NCI-H460 (cell line): ENCODE data around the gene SLX9. TPM values are rescaled to one million over a fixed set of nuclear protein-coding genes. Genes with fewer than 3 reads are reported as not detected.

Experiments
- DNase-seq: peaks from one replicate; pipeline ENCODE4 v3.0.0-alpha.2; 2016; ENCODE audit warnings: low read depth; ENCODE audit errors: extremely low read depth
- polyA plus RNA-seq: library from polyadenylated mRNA; depleted of rRNA; stranded (reverse); fragments of >200 nt; gene quantifications from 2 replicates; pipeline ENCODE4 v1.2.3, GENCODE V29; 2014; cell fraction: nucleus; rRNA removed
- total RNA-seq: library from RNA; depleted of rRNA; stranded (reverse); fragments of >200 nt; shearing (Covaris generic); gene quantifications from 2 replicates; pipeline ENCODE4 v1.2.3, GENCODE V29; 2014; rRNA removed

Gene SLX9, protein sequence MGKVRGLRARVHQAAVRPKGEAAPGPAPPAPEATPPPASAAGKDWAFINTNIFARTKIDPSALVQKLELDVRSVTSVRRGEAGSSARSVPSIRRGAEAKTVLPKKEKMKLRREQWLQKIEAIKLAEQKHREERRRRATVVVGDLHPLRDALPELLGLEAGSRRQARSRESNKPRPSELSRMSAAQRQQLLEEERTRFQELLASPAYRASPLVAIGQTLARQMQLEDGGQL
- total RNA-seq = 37.3 and 41.4 TPM in 2 replicates
- polyA plus RNA-seq = 37.6 and 38.5 TPM in 2 replicates

DNA sequence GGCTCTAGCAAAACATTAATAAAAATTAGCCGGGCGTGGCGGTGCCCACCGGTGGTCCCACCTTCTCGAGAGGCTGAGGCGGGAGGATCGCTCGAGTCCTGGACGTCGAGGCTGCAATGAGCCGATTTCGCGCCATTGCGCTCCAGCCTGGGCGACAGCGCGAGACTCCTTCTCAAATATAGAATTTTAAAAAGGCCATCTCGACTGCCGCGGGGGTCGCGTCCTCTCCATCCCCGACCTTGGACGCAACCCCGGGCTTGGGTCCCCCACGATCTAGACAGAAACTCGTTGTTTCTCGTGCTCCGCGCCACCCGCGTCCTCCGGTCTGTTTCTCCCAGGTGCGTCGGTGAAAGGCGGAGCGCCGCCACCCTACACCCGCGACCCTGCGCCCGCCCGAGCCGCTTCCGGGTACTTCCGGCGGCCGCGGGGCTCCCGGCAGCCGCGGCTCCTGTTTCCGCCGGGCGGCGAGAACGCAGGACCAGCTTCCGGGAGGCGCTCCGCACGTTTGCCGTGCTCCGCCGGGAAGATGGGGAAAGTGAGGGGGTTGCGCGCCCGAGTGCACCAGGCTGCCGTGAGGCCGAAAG lies at the start of gene SLX9:
Gene SLX9, plus strand, starts transcription at position 498 of the 584 bp plus-strand sequence. Its CDS starts 29 bp downstream, at position 527.
- peak; percentile 60 for DNase-seq

GRCh38 chr21:44890338-44890931 lies 49.4 kb upstream of the SLX9 start:
- no peak for DNase-seq

DNA sequence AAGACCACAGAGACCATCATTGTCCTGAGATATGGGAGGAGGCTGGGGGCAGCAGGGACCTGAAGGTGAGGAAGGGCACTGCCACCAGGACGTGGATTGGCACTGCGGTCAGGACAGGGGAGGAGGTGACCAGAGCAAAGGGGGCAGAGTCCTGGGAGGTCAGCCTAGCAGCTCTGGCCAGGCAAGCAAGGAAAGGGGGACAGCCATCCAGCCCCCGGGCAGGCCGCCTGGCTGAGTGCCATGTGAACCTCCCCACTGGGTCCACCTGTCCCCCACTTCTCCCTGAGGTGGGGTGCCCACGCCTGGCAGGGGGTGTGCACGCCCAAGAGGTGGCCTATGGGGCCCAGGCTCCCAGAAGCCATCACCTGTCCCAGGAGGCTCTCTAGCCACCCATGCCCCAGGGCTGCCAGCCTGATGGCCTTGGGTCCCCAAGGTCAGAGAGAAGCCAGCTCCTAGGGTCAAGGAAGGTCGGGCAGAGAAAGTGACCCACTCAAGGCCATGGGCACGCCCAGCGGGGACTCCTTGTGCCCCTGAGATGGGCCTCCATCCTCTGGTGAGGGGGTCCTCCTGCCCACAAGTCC lies 48.8 kb upstream of the SLX9 start:
- no peak for DNase-seq

DNA sequence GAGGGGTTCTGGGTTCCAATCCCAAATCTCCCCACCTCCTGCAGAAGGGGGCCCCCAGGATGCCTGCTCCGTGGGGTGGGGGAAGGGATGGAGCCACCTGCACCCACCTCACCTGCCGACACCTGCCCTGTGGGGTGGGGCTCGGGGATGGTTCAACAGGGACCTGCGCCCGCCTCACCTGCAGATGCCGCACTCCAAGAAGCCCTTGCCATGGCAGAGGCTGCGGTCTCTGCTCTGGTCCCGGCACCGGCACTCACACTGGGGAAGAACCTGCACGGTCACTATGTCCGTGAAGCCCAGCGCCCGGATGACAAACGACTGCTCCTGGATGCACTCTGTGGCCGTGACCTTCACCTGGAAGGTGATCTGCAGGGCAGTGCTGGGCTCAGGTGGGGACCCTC lies 48.2 kb upstream of the SLX9 start:
- DNase-seq = no peak

DNA sequence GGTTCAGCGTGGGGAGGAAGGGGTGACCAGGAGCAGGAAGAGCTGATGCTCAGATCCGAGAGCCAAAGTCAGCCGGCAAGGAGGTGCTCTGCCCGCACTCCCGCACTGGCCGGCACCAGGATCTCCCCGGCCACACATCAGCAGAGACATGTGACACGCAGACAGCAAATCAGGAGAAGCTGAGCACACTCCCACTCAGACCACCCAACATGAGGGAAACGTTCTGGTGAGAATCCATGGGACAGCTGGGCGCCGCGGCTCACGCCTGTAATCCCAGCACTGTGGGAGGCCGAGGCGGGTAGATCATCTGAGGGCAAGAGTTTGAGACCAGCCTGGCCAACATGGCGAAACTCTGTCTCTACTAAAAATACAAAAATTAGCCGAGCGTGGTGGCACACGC lies 47.7 kb upstream of the SLX9 start:
- no peak for DNase-seq

DNA sequence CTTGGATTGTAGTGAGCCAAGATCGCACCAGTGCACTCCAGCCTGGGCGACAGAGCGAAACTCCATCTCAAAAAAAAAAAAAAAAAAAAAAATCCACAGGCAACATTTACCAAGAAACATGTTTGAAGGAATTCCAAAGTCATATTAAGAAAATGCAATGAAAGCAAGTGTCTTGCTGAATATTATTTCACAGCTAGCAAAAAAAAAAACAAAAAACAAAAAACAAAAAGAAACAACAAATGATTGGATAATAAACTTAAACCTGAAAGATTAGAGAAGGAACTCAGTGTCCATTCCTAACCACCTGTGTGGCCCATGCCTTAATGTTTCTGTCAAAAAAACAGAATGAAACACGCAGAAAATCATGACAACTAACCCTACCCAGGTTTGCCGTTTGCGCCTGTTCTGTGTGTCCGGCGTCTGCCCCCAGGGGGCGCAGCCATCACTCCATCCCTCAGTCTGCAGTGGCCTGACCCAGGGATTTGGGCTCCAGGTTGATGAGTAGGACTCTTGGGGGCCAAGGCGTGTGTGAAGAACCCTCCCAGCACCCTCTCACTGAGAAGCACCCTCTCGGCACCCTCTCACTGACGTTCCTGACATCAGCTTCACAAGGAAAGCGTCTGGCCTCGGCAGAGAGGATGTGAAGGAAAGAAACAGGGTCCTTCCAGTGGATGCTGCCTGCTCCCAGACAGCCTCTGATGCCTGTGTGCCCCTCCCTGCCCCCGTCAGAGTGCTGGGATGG lies 47.1 kb upstream of the SLX9 start:
- no peak for DNase-seq

DNA sequence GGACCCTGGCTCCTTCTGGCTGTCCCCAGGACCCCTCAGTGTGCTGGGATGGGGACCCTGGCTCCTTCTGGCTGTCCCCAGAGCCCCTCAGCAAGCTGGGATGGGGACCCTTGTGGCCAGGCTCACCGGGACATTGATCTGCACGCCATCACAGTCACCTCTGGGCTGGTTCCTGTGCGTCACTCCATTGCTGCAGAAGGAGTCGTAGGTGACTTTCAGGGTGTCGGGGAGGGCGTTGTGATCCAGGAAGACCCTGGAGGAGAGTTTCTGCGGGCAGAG lies 46.6 kb upstream of the SLX9 start:
- no peak for DNase-seq

DNA sequence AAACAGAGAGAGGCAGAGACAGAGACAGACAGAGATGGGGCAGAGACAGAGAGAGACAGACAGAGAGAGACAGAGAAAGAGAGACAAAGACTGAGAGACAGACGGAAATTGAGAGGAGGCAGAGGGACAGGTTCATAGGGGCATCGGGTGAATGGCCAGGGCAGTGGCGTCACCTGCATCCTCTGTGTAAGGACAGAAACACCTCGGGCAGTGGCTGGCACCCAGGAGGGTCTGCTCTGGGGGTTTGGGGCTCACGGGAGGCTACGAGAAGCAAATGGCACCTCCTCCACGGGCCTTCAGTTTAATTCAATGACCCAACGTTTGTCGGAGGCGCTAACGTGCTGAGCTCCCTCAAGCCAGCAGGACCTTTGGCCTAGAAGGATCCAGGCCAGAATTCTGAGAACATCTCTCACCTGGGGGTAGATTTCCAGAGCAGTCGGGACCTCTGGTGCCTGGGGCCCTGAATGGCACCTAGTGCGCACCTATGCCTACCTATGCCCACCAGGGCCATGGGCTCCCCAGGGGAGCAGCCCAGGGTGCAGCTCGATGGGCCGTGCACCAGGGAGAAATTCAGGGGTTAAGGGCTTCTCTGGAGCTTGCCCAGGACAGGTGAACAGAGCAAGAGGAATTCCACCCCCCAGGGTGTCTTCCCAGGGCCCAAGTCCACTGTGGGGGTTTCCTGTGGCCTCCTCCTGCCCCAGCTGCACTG lies 45.7 kb upstream of the SLX9 start:
- DNase-seq = no peak

- no peak for DNase-seq
Observed at GRCh38 chr21:44894687-44895302, 45.0 kb upstream of the SLX9 start.

GRCh38 chr21:44895859-44896258 lies 44.0 kb upstream of the SLX9 start:
- DNase-seq = no peak

DNA sequence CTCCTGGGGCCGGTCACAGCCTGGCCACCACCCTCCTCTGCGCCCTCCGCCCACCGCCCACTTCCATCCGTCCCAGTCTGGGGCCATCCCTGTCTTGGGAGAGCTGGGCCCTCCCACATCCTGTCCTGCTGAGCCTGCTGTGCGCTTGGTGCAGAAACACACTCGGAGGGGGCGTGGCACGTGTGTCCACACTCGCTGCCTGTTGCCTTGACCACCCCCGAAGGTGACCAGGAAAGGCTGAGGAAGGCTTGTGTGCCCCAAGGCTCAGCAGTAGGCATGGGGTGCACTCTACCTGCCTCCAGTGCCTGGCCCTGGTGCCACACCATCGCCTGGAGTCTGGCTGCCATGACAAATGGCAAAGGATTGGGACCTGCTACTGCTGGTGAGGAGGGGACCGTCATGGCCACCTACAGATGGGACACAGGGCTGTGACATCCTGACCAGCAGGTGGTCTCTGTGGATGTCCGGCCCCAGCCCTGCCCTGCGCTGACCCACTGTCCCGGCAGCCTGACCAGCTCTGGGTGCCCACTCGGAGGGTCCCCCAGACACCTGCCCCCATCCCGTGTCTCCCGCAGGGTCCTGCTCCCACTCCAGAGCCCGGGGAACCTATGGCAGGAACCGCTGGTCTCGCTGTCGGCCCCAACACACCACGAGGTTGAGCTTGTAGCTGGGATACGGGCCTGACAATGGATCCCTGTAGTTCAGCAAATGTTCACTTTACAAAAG lies 43.1 kb upstream of the SLX9 start:
- DNase-seq = no peak

GRCh38 chr21:44897326-44898010 lies 42.4 kb upstream of the SLX9 start:
- no peak for DNase-seq

DNA sequence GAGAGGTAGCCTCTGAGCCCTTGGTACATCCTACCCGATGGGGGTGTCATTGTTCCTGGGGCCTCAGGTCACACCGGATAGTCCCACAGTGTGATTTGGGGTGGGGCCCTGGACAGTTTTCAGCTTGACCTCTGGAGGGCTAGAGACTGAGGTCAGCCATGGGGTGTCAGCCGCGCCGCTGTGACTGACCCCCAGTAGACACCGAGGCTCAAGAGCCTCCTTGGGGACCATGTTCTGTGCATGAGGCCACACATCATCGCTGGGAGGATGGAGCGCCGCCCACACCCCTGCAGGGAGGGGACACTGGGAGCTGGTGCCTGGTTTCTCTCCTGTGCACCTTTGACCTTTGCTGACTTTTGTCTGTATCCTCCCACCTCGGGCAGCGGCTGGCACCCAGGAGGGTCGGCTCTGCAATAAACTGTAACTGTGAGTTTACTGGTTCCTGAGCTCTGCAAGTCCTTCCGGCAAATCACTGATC lies 41.8 kb upstream of the SLX9 start:
- DNase-seq = no peak

GRCh38 chr21:44898851-44899767 lies 40.7 kb upstream of the SLX9 start:
- no peak for DNase-seq

DNA sequence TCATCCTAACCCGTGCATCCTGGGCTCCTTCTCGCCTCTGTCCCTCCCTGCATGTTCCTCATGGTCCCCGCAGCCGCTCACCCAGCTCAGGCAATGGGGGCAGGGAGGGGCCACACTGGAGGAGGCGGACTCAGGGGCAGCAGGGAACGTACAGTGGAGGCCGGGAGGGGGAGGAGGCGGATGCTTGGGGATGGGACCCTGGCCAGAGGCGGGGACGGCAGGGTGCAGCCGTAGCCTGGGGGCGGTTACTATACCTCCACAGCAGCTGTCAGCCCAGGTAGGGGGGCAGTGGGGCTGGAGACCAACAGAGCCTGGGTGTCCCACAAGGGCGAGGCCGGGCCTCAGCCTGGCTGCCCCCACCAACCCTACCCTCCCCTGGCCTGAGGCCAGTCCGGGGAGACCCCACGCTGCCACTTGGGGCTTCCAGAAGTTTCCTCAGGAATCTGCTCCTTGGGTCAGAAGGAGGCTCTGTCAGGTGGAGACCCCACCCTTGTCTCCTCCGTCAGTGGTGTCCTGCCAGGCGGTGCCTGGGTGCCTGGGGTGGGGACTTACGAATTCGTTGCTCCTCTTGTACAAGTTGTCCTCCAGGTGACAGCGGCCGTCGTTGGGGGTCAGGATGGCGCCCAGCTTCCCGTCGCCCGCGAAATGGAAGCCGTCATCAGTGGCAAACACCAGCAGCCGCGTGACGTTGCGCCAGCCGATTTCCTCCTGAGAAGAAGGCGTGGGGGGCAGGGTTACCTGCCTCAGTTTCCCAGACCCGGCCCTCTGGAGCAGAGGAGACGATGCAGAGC lies 39.9 kb upstream of the SLX9 start:
- DNase-seq = no peak

DNA sequence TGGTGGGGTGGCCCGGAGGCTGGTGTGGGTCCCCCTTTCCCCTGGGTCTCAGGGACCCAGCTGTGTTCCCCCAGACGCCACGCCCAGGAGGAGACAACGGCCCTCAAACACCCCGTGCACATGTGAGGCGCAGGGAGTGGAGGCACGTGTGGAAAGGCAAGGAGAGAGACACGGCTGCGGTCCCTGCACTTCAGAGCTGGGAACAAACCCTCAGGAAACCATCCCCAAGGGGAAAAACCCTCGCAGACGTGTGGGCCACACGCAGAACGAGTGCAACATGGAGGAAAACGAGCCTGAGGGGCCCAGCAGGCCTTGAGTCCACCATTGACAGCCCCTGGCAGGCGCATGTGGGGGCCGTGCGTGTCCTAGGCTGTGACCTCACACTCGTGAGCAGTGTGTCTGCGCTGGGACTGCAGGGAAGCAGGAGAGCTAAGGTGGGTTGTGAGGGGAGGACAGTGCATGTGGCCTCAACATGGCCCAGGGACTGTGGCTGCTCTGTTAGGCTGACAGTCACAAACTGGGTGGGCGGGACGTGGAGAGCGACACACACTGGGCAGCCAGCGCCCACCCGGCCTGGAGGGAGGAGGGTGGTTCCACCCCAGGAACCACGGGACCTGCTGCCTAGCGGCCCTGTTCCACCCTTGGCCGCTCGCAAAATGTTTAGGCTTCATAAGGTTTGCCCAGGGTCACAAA lies 39.1 kb upstream of the SLX9 start:
- DNase-seq = no peak
